BLaER1 treated with 17β-estradiol and CSF1 and Interleukin-3, amounts not matched to agents 10 nM and 100 nM (cell line): ENCODE measurements around the gene ZNF182.
"Not testable (repeated sequence)": the region's sequence is repeated elsewhere in the genome, so short reads cannot be mapped to it uniquely, and the experiment has no call there.

ENCODE experiments used
- H3K27ac ChIP-seq, 11 experiments: shearing (Covaris generic); formaldehyde crosslinking; 2 replicates each; pipeline ENCODE4 v1.8.1; 2022
- H3K27me3 ChIP-seq, 11 experiments: shearing (Covaris generic); formaldehyde crosslinking; 2 replicates each; pipeline ENCODE4 v1.8.1; 2022
- H3K36me3 ChIP-seq, 11 experiments: shearing (Covaris generic); formaldehyde crosslinking; 2 replicates each; pipeline ENCODE4 v1.8.1; 2022
- H3K4me1 ChIP-seq, 10 experiments: shearing (Covaris generic); formaldehyde crosslinking; 2 replicates each; pipeline ENCODE4 v1.8.1; 2022
- H3K4me2 ChIP-seq, 11 experiments: shearing (Covaris generic); formaldehyde crosslinking; 2 replicates each; pipeline ENCODE4 v1.8.1; 2022
- H3K4me3 ChIP-seq, 10 experiments: shearing (Covaris generic); formaldehyde crosslinking; 2 replicates each; pipeline ENCODE4 v1.8.1; 2022
- H3K9ac ChIP-seq, 11 experiments: shearing (Covaris generic); formaldehyde crosslinking; 2 replicates each; pipeline ENCODE4 v1.8.1; 2022
- H3K9me3 ChIP-seq, 11 experiments: shearing (Covaris generic); formaldehyde crosslinking; replicated peaks in 1 of 11; 2 replicates each; pipeline ENCODE4 v1.8.1; 2022
- H4K20me1 ChIP-seq, 11 experiments: shearing (Covaris generic); formaldehyde crosslinking; 2 replicates each; pipeline ENCODE4 v1.8.1; 2022
- Cebpa-rat ChIP-seq, 11 experiments: shearing (Covaris generic); IDR thresholded peaks; 2 replicates each; pipeline ENCODE4 v1.8.1; 2022

Gene ZNF182

GRCh38 chrX:48025561-48025960 lies 21.8 kb upstream of the ZNF182 start:
- Histone ChIP-seq H3K4me3 (no peak overlapping the region), H3K9me3 (peaks cover 0 to 21% (median 0%) of the 10 kb centered on the region in 11 experiments; a peak in 4 of 22 replicates), H3K36me3 (no peaks in the 10 kb centered on the region), H4K20me1 (no peaks in the 10 kb centered on the region), H3K9ac (no peak overlapping the region), H3K27ac (no peak overlapping the region), H3K27me3 (peaks cover 6 to 38% (median 21%) of the 10 kb centered on the region in 11 experiments; a peak in 19 of 22 replicates), H3K4me2 (no peak overlapping the region), H3K4me1 (peaks cover 0 to 2% (median 0%) of the 10 kb centered on the region in 10 experiments; a peak in 1 of 20 replicates)
- TF ChIP-seq Cebpa-rat (IDR thresholded peaks at IDR 0.05): no peak

DNA sequence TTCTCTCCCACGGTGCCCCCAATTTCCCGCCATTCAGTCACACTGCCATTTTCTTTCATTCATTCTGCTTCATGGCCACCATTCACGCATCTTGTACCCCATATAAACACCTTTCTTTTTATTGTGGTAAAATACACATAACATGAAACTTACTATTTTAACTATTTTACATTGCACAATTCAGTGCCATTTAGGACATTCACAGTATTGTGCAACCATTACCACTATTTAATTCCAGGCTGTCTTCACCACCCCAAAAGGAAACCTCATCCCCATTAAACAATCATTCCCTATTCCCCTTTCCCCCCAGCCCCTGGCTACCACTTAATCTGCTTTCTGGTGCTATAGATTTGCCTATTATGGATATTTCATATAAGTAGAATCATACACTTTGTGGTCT lies 18.9 kb upstream of the ZNF182 start:
- Histone ChIP-seq H3K4me2 (no peak overlapping the region), H3K27ac (no peak overlapping the region), H3K36me3 (no peaks in the 10 kb centered on the region), H3K9ac (no peak overlapping the region), H3K4me1 (peaks cover 0 to 3% (median 0%) of the 10 kb centered on the region in 10 experiments; a peak in 1 of 20 replicates), H3K27me3 (peaks cover 0 to 18% (median 4%) of the 10 kb centered on the region in 11 experiments; a peak in 9 of 22 replicates), H4K20me1 (no peaks in the 10 kb centered on the region), H3K9me3 (peaks cover 0 to 21% (median 0%) of the 10 kb centered on the region in 11 experiments; a peak in 4 of 22 replicates), H3K4me3 (no peak overlapping the region)
- TF ChIP-seq Cebpa-rat (IDR thresholded peaks at IDR 0.05): 0 out of 22 replicates have a peak, but pooled peaks of 2 of the 11 experiments have one; percentile 17 to 25

- TF ChIP-seq Cebpa-rat (IDR thresholded peaks at IDR 0.05): no peak
- peak overlapping the region in 1 of 10 experiments; percentile 60; a peak in 1 of 20 replicates for H3K4me3 ChIP-seq
- H3K27ac ChIP-seq: no peak overlapping the region
- peaks cover 0 to 18% (median 4%) of the 10 kb centered on the region in 11 experiments; a peak in 9 of 22 replicates for H3K27me3 ChIP-seq
- H3K4me2 ChIP-seq: peak overlapping the region in 7 of 11 experiments; percentile 23 to 71 (median 55); a peak in 10 of 22 replicates
- peaks cover 0 to 21% (median 0%) of the 10 kb centered on the region in 11 experiments; a peak in 7 of 22 replicates for H3K9me3 ChIP-seq
- peaks cover 0 to 3% (median 0%) of the 10 kb centered on the region in 10 experiments; a peak in 1 of 20 replicates for H3K4me1 ChIP-seq
- H3K9ac ChIP-seq: no peak overlapping the region; a peak in 2 of 22 replicates
- no peaks in the 10 kb centered on the region for H3K36me3 ChIP-seq
- H4K20me1 ChIP-seq: no peaks in the 10 kb centered on the region
Measured at GRCh38 chrX:48022100-48022499, 18.3 kb upstream of the ZNF182 start.

- Histone ChIP-seq H3K9me3 (peaks cover 0 to 22% (median 0%) of the 10 kb centered on the region in 11 experiments; a peak in 9 of 22 replicates), H3K4me3 (peak overlapping the region; percentile 47 to 71 (median 62)), H3K36me3 (no peaks in the 10 kb centered on the region), H3K4me2 (peak overlapping the region; percentile 39 to 71 (median 55)), H3K9ac (peak overlapping the region; percentile 92 to 98 (median 94)), H3K27me3 (peaks cover 0 to 18% (median 4%) of the 10 kb centered on the region in 11 experiments; a peak in 9 of 22 replicates), H4K20me1 (no peaks in the 10 kb centered on the region), H3K27ac (peak overlapping the region; percentile 94 to 99 (median 97)), H3K4me1 (0 out of 20 replicates have a peak, but pooled peaks cover 0 to 3% (median 0%) of the 10 kb centered on the region in 10 experiments)
- TF ChIP-seq Cebpa-rat (IDR thresholded peaks at IDR 0.05): no peak
Measured at GRCh38 chrX:48021026-48021900, 17.5 kb upstream of the ZNF182 start.

DNA sequence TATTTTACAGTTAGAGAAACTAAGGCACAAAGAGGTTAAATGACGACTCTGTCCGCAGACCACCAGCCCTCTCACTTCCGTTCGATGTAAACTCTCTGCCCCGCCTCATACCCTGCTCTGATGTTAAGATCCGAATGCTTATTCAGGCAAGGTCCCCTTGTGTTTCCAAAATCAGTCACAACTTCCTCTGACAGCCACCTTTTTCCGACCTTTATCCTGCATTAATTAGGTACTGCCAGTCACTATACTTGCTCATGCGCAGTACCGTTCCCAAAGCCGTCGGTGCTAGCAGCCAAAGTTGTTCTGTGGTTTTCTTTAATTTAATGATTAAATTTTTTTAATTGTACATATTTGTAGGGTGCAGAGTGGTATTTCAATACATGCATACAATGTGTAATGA lies 16.7 kb upstream of the ZNF182 start:
- H3K9ac ChIP-seq: peak overlapping the region in 9 of 11 experiments; percentile 92 to 96 (median 94); a peak in 12 of 22 replicates
- H3K36me3 ChIP-seq, H3K4me1 ChIP-seq, H4K20me1 ChIP-seq: not testable (repeated sequence)
- peaks cover 0 to 18% (median 4%) of the 10 kb centered on the region in 11 experiments; a peak in 9 of 22 replicates for H3K27me3 ChIP-seq
- peak overlapping the region in 10 of 11 experiments; percentile 94 to 99 (median 97); a peak in 18 of 22 replicates for H3K27ac ChIP-seq
- peaks cover 0 to 22% (median 0%) of the 10 kb centered on the region in 11 experiments; a peak in 9 of 22 replicates for H3K9me3 ChIP-seq
- H3K4me2 ChIP-seq: peak overlapping the region; percentile 35 to 71 (median 53); a peak in 19 of 22 replicates
- H3K4me3 ChIP-seq: peak overlapping the region; percentile 47 to 71 (median 62)

DNA sequence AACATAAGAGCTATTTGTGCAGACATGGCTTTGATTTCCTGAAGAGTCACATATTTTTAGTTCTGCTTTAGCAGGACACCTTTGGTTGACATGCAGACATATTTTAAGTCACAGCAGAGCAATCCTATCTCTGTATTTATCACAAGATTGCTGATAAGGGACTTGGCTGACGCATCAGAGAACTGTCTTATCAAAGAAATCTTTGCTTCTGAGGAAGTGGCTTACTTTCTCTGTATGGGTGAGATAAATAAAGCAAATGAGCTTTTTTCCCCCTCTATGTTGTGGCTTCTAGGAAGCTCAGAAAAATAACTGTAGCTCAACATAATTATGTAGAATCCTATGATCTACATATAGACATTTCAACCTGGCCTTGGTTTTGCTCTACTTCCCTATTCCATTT lies 16.1 kb upstream of the ZNF182 start:
- H3K9ac ChIP-seq, H3K4me1 ChIP-seq, H3K4me3 ChIP-seq, H3K36me3 ChIP-seq, H4K20me1 ChIP-seq, H3K27ac ChIP-seq: not testable (repeated sequence)
- H3K9me3 ChIP-seq: peaks cover 0 to 22% (median 0%) of the 10 kb centered on the region in 11 experiments; a peak in 9 of 22 replicates
- H3K27me3 ChIP-seq: peaks cover 0 to 18% (median 4%) of the 10 kb centered on the region in 11 experiments; a peak in 9 of 22 replicates
- H3K4me2 ChIP-seq: peak overlapping the region in 1 of 11 experiments; percentile 50; a peak in 1 of 22 replicates

DNA sequence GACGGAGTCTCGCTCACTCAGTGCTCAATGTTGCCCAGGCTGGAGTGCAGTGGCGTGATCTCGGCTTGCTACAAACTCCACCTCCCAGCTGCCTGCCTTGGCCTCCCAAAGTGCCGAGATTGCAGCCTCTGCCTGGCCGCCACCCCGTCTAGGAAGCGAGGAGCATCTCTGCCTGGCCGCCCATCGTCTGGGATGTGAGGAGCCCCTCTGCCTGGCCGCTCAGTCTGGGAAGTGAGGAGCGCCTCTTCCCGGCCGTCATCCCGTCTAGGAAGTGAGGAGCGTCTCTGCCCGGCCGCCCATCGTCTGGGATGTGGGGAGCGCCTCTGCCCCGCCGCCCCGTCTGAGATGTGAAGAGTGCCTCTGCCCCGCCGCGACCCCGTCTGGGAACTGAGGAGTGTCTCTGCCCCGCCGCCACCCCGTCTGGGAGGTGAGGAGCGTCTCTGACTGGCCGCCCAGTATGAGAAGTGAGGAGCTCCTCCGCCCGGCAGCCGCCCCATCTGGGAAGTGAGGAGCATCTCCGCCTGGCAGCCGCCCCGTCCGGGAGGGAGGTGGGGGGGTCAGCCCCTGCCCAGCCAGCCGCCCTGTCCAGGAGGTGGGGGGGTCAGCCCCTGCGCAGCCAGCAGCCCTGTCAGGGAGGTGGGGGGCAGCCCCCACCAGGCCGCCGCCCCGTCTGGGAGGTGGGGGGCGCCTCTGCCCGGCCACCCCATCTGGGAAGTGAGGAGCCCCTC lies 13.0 kb upstream of the ZNF182 start:
- H3K4me2 ChIP-seq, H4K20me1 ChIP-seq, H3K36me3 ChIP-seq, H3K27ac ChIP-seq, H3K4me1 ChIP-seq, H3K4me3 ChIP-seq, H3K9ac ChIP-seq: not testable (repeated sequence)
- Histone ChIP-seq H3K27me3 (peaks cover 0 to 15% (median 5%) of the 10 kb centered on the region in 11 experiments; a peak in 7 of 22 replicates), H3K9me3 (peaks cover 0 to 17% (median 0%) of the 10 kb centered on the region in 11 experiments; a peak in 9 of 22 replicates)

DNA sequence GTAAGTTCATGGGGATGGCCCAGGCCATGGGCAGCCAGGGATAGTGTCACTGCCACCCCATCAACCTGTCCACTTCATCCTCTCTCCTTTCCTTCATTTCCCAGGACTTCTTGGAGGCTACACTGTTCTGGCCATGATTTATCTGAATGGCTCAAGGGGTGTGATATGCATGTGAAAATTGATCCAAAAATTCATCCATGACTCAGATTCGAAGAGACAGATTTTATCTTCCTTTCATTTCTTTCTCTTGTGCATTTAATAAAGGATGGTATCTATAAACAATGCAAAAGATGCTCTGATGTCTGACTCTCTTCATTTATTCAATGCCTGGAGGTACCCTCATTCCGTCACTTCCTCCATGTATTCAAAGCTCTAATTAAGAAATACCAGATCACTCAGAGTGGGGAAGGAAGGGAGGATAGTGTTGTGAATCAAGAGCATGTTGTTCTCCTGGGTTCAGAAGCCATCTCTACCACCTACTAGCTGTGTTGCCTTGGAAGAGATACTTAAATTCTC lies 5.7 kb upstream of the ZNF182 start:
- not testable (repeated sequence) for H3K27ac ChIP-seq, H3K9ac ChIP-seq, H3K27me3 ChIP-seq, H3K9me3 ChIP-seq, H3K36me3 ChIP-seq, H3K4me1 ChIP-seq, H4K20me1 ChIP-seq, H3K4me3 ChIP-seq, H3K4me2 ChIP-seq

GRCh38 chrX:48006688-48007087 lies 2.9 kb upstream of the ZNF182 start, which contains the start of gene SPACA5:
Gene SPACA5, plus strand, starts transcription at chrX:48006988. Its CDS starts 815 bp downstream, at chrX:48007803.
- H3K4me2 ChIP-seq, H3K36me3 ChIP-seq, H3K9ac ChIP-seq, H4K20me1 ChIP-seq, H3K27ac ChIP-seq, H3K4me3 ChIP-seq, H3K9me3 ChIP-seq: not testable (repeated sequence)
- peaks cover 10 to 24% (median 17%) of the 10 kb centered on the region in 11 experiments for H3K27me3 ChIP-seq
- peaks cover 0 to 11% (median 9%) of the 10 kb centered on the region in 10 experiments; a peak in 13 of 20 replicates for H3K4me1 ChIP-seq
